GM19438 (cell line): ENCODE measurements around the gene BRAF.
"Not testable (repeated sequence)": the region's sequence is repeated elsewhere in the genome, so short reads cannot be mapped to it uniquely, and the experiment has no call there.

Experiments used
- ATAC-seq: cut with Tn5 transposase; IDR thresholded peaks from one replicate; pipeline ENCODE4 v1.9.1; 2021; ENCODE audit warnings: low read depth; ENCODE audit not compliant: unreplicated experiment

The BRAF gene

DNA sequence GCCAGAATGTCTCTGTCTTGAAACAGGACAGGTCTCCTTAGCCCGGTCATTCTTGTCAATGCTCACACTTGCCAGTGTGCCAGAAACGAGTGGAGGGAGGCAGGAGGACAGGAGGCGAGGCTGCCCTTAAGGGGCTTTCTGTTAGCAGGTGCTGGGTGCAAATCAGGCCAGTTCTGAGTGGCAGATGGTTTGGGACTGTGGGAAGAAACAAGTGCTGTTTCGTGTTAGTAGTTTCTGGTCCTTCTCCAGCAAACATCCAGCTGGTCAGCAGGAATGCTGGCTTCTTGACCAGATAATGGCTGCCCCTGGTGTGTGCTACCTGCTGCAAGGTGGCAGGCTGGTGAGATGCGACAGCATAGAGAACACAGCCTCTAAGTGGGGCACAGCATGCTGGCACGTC is 236.4 kb downstream of the BRAF start:
- no peak for ATAC-seq

DNA sequence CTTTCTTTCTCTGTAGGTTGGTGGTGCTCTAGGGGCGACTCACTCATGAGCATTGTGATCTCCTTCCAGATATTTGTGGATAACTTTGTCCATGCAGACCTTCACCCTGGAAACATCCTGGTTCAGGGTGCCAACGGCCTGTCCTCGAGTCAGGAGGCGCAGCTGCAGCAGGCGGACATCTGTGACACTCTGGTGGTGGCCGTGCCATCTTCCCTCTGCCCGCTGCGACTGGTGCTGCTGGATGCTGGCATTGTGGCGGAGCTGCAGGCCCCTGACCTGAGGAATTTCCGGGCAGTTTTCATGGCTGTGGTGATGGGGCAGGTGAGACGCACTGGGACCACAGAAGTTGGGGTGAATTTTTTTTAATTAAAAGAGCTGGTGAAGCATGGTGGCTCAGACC is 237.8 kb downstream of the BRAF start:
- ATAC-seq = no peak

DNA sequence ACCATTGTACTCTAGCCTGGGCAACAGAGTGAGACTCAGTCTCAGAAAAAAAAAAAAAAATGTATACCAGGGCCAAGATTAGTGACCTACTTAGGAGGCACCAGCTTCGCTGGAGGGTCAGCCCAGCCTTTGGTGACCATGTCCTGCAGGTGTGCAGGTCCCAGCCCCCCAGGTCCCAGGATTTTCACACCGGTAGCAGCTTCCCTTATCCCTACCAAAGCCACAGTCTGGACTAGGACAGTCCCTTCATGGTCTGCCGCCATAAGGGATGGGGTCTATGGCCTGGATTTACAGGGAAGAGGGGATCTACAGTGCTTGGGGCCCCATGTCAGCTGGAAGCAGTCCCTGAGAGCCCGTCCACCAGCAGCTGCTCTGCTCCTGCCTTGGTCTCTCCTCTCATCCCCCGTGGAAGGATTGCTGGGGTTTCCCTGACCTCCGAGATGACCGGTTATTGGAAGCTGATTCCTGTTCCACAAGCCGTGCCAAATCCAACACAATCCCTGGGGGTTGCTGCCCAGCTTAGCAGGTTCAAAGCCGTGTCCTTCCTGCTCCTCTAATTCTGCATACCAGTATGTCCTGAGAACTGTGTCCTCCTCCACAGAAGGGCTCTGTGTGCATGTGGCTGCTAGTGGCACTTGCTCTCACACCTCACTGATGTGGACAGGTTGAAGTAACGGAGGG is 239.2 kb downstream of the BRAF start:
- ATAC-seq = no peak

DNA sequence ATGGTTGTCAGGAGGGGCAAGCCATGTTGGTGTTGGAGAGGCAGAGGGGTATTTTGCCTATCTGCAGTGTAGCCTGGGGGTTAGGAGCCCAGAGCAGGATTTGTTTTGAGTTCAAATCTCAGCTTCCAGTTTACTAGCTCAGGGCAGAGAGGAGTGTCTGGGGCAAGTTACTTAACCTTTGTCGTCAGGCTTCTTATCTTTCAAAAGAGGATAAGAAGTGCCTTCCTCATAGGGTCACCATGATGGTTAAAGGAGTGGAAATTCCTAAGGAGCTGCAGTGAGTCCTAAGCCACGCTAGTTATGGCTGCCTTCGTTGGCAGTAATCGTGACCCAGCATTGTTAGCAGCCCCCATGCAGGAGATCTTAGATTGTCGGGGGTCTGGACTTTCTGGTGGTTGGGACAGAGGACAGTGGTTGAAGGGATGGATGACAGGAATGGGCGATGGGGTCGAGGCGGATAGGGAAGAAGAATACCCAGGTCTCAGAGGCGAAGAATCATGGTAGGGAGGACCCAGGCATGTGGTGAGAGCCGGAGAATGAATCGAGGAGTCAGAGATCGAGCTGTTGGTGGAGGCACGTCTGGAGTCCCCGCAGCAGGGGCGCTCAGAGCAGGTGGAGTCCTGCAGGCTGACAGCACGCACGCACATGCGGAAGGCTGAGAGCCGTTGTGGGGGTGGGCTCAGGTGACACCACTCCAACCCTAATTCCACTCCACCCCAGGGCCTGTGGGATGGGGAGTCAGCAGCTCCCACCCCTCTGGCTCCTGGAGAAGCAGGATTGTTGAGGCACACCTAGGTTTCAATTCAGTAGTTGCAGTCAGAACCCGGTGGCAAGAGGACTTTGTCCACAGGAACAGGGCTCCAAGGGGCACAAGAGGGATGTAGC is 240.4 kb downstream of the BRAF start:
- ATAC-seq = no peak

DNA sequence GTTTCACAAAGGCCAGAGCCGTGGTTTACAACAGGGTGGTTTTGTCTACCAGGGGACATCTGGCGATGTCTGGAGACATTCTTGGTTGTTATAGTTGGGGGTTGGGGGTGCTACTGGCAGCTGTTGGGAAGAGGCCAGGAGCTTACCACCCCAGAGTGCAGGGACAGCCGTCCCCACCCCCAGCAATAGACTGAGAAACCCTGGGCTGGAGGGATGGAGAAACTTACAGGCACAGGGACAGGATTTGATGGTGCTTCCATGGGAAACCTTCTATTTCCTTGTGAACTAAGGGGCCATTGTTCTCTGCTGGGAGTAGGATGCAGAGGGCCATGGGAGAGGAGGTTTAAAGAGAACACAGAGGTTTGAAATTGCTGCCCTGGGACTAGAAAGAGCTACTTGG is 241.1 kb downstream of the BRAF start:
- ATAC-seq = no peak

DNA sequence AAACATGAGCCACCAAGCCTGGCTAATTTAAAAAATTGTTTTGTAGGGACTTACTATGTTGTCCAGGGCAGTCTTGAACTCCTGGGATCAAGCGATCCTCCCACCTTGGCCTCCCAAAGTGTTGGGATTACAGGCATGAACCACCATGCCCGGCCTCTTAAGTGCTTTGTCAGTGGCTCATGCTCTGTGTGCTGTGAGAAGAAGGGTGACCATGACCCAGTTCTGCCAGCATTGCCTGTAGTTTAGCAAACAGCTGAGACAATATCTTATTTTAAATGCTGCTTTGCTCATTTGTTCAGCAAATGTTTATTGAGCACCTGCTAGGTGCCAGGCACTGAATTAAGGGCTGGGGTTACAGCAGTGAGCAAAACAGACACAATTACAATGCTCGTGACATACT is 243.0 kb downstream of the BRAF start:
- no peak for ATAC-seq

DNA sequence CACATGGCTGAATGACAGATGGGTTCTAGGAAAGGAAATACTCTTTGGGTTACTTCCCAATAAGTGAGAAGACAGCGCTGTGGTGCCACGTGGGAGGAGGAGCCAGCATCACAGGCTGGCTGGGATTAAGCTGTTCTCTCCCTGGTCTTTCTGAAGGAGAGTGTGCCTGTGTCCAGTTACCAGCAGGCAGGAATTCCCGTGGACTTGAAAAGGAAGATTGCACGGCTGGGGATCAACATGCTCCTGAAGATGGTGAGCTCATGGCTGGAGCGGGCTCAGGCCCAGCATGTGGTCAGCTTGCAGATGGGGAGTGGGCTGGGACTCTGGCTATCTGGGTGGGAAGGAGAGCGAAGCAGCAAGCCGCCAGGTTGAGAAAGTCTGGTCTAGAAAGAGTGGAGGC is 243.8 kb downstream of the BRAF start:
- ATAC-seq = no peak

DNA sequence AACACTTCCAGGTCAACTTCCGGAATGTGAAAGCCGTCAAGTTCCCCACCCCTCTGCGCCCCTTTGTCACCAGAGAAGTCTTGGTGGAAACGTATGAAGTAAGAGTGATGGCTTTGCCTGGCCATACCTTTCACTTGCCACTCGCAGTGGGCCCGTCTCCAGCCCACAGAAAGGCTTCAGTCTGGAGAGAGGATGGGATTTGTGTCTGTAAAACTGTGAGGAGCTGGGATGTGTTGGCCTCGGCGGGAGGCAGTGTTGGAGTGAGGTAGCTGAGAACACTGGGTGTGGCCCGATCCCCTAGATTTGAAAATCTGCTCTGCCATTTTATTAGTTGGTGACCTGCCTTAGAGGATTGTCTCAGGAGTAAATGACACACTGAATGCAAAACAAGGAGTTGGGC is 245.5 kb downstream of the BRAF start:
- no peak for ATAC-seq

DNA sequence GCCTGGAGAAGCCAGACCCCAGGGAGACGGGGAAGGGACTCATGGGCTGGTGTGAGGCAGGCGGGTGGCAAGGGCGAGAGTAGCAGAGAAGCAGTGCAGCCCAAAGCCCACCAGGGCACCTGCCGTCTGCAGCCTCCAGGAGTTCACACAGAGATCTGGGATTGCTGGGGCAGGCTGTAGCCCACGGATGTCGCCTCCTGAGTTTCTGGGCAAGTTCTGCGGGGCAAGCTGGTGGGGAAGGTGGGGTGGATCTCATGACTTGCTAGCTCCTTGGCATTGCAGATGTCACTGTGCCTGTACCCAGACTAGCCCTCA is 246.0 kb downstream of the BRAF start:
- ATAC-seq = no peak

DNA sequence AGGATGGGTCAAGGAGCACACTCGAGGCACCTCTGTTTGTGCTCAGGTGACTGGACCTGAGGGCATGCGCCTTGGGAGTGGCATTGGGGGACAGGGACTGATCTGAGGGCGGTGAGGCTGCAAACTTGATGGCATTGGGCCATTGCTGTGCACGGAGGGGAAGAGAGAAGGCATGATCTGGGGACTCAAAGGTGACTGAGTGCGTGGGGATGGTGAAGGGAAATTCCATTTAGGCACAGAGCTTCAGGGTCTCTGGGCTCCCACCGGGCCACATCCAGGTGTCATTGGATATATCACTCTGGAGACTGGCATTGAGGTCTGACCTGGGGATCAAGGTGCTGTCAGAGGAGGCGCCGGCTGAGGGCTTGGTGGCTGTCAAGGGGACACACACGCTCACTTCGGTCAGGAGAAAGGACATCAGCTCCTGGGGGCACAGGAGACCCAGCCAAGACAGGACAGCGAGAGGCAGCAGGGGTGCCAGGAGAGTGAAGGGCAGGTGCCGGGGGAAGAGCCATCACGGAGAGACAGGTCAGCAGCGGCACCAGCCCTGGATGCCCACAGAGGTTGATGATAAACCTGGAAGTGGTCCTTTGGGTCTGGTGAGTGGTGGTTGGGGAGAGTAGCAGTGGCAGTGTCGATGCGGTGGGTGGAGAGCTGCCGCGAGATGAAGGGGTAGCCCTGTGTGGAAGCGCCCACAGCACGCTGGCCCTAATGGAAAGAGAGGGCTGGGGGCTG is 246.5 kb downstream of the BRAF start:
- no peak for ATAC-seq

DNA sequence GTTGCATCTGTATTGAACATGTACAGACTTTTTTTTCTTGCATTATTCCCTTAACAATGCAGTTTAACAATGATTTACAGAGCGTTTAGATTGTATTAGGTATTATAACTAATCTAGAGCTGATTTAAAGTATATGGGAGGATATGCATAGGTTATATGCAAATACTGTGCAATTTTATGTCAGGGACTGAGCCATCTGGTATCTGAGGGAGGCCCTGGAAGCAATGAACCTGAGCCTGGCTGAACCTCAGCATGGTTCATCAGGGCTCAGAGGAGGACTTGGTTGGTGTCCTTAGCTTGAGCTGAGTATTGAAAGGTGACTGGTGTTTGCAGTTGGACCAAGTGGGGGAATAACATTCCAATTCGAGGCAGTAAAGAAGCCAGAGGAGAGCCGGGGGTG is 247.2 kb downstream of the BRAF start:
- ATAC-seq = no peak

DNA sequence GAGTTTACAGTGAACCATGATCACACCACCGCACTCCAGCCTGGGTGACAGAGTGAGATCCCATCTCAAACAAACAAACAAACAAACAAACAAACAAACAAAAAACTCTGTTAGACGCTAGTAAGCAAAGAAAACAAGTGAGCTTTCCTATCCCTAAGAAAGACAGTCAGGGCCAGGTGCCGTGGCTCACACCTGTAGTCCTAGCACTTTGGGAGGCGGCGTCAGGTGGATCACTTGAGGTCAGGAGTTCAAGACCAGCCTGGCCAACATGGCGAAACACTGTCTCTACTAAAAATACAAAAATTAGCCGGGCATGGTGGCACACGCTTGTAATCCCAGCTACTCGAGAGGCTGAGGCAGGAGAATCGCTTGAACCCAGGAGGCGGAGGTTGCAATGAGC is 247.8 kb downstream of the BRAF start:
- not testable (repeated sequence) for ATAC-seq

DNA sequence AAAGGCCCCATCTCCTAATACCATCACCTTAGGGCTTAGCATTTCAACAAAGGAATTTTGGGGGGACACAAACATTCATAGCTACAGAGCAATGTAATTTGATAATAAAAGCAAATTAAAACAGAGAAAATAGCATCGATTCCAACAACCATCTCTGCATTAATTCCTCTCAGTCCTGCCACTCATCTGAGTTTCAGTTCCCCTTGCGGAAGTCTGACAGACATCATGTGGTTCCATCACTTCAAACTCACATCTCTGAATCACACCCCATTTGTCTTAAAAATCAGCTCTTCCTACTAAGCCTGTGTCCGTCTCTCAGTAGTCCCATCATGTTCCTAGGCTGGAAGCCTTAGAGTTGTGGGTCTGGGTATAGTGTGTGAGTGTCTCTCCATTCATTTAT is 248.4 kb downstream of the BRAF start:
- ATAC-seq = peak; percentile 45

DNA sequence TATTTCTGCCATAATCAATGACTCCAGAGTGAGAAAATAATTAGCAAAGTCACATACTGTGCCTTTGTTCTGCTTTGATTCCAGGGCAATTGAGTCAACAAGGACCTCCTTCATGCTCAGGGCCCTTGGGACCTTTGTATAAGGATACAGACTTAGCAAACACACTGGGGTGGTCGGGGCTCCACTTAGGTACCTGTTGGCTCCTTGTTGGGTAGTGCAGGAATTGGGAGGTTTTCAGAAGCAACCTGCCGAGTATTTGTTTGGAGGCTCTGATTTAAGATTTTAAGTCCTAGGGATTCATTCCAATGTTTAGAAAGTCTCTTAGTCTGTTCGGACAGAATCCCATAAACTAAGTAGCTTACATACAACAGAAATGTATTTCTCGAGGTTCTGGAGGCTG is 249.0 kb downstream of the BRAF start:
- no peak for ATAC-seq

DNA sequence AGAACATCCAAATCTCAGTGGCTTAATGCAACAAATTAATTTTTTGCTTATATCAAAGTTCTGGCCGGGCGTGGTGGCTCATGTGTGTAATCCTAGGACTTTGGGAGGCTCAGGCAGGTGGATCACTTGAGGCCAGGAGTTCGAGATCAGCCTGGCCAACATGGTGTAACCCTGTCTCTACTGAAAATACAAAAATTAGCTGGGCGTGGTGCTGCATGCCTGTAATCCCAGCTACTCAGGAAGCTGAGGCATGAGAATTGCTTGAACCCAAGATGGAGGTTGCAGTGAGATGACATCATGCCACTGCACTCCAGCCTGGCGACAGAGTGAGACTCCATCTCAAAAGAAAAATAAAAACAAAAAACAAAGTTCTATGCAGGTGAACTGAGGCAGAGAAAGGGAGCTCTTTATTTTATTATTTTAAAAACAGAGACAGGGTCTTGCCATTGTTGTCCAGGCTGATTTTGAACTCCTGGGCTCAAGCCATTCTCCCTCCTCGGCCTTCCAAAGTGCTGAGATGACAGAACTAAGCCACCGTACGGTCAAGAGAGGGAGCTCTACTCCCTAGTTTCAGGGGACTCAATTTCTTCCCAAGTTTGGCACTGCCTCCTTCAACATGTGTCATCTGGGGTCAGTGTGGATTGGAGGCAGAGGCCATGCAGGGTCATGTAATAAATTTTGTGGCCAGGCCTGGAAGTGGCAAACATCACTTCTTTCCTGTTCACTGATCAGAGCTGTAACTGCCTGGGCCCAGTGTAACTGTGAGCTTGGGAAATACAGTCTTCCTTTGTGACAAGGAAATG is 249.6 kb downstream of the BRAF start:
- no peak for ATAC-seq

DNA sequence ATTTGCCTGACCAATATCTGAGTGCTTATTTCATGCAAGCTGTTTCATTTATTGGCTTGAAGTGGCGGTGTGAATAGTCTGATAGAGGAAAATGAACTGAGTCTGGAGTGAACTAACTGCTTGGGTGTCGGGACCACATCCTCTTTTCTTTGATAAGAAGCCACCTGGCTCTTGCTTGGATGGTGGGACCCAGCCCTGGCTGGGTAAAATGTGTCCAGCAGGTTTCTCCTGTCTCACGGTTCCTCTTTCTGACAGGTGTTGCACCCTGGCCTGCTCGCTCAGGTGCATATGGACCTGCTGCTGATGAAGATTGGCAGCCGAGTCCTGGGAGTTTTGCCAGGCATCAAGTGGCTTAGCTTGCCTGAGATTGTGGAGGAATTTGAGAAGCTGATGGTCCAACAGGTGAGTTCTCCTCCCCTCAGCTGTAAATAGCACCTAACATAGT is 250.4 kb downstream of the BRAF start:
- ATAC-seq = no peak

DNA sequence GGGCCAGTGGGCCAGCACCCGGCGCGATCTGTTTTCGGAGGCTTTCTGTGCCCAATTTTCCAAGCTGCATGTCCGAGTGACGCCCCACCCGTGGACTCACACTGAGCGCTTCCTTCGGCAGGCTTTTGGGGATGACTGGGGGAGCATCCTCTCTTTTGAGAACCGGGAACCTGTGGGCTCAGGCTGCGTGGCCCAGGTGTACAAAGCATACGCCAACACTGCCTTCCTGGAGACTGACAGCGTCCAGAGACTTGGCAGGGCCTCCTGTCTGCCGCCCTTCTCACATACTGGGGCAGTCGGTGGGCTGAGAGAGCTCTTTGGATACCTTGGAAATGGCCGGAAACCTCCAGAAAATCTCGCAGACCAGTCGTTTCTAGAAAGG is 251.0 kb downstream of the BRAF start:
- ATAC-seq = no peak

DNA sequence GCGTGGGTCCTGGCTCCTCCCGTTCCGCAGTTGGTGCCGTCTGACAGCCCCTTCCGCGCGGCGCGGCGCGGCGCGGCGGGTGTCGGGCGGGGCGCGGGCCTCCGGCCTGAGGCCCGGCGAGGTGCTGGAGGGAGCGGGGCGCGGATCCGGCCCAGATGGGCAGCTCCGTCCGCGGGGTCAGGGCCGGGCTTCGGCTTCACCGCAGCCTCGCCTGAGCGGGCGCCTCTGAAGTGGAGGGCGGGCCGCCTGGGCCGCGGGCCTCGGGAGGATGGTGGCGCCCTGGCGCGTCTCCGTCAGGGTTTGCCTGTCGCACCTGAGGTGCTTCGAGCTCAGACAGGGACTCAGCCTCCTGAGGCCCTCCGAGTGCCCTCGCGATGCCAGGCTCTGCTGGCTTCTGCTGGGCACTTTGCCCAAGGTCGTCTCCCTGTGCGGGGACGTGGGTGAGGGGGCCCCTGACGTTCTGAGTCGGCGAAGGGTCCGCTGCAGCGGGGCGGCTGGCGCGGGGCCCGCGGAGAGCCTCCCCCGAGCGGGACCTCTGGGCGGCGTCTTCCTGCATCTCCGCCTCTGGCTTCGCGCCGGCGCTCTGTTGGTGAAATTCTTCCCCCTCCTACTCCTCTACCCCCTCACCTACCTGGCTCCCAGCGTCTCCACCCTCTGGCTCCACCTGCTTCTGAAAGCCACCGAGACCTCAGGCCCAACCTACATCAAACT is 251.5 kb downstream of the BRAF start:
- peak; percentile 43 for ATAC-seq

DNA sequence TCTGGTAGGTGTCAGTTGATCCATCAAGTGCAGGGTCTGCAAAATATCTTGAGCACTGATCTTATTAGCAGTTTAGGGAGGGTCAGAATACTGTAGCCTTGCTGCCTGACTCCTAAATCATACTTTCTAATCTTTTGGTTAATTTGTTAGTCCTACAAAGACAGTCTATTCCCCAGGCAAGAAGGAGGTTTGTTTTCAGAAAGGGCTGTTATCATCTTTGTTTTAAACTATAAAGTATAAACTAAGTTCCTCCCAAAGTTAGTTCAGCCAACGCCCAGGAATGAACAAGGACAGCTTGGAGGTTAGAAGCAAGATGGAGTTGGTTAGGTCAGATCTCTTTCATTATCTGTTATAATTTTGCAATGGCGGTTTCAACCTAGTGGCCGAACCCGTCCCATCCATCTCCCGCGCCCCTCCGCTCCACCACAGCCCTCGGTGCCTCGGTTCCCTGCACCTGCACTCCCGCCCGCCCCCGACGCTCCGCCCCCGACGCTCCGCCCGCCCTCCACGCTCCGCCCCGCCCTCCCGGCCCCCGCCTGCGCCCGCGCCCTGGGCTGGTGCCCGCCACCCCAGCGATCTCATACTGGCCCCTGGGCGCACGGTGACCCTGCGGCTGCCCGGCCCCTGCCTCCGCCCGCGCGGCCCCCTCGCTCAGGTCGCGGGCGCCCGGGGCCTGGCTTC is 252.2 kb downstream of the BRAF start, which contains the start of gene ADCK2:
TSS of gene ADCK2 (plus strand) at position 564 of the 681 bp plus-strand sequence. CDS start 386 bp downstream, outside the sequence.
- peak; percentile 54 for ATAC-seq
